ENCODE results near the gene TP63. TPM values are rescaled to one million over a fixed set of nuclear protein-coding genes. Genes with fewer than 3 reads are reported as not detected.
A peak's percentile ranks its signal among the peaks of the same experiment; 100 is the strongest.

The TP63 gene
- total RNA-seq, 1 donor from 2014 or later: 25.9 TPM

GRCh38 chr3:189789432-189789831 is 158.2 kb downstream of the TP63 start:
- Mint-ChIP-seq H3K27me3 (ENCODE audit: low read depth) (no peaks in the 10 kb centered on the region), H3K9me3 (no peaks in the 10 kb centered on the region), H3K4me1 (peaks cover 57% of the 10 kb centered on the region), H3K36me3 (no peaks in the 10 kb centered on the region), H3K27ac (peak overlapping the region; percentile 87), H3K4me3 (peak overlapping the region; percentile 71)
- DNase-seq (ENCODE audit: low spot score in 2 of 2, unreplicated experiment in 2 of 2): no peak
- no peak for TF ChIP-seq CTCF (IDR thresholded peaks at IDR 0.05; ENCODE audit: unreplicated experiment)

GRCh38 chr3:189790658-189791057 is 159.5 kb downstream of the TP63 start:
- no peaks in the 10 kb centered on the region for H3K27me3 Mint-ChIP-seq (ENCODE audit: low read depth)
- H3K36me3 Mint-ChIP-seq: no peaks in the 10 kb centered on the region
- H3K9me3 Mint-ChIP-seq: no peaks in the 10 kb centered on the region
- H3K4me1 Mint-ChIP-seq: peaks cover 68% of the 10 kb centered on the region
- peak overlapping the region; percentile 71 for H3K4me3 Mint-ChIP-seq
- TF ChIP-seq CTCF (IDR thresholded peaks at IDR 0.05; ENCODE audit: unreplicated experiment): no peak
- DNase-seq (ENCODE audit: low spot score in 2 of 2, unreplicated experiment in 2 of 2): no peak
- H3K27ac Mint-ChIP-seq: peak overlapping the region; percentile 64

- Mint-ChIP-seq H3K4me3 (peak overlapping the region; percentile 29), H3K9me3 (no peaks in the 10 kb centered on the region), H3K36me3 (no peaks in the 10 kb centered on the region), H3K4me1 (peaks cover 80% of the 10 kb centered on the region), H3K27me3 (ENCODE audit: low read depth) (no peaks in the 10 kb centered on the region), H3K27ac (no peak overlapping the region)
- TF ChIP-seq CTCF (IDR thresholded peaks at IDR 0.05; ENCODE audit: unreplicated experiment): no peak
- no peak for DNase-seq (ENCODE audit: low spot score in 2 of 2, unreplicated experiment in 2 of 2)
Observed at GRCh38 chr3:189792046-189792929, 161.1 kb downstream of the TP63 start.

- Mint-ChIP-seq H3K4me1 (peaks cover 77% of the 10 kb centered on the region), H3K27ac (no peak overlapping the region), H3K9me3 (no peaks in the 10 kb centered on the region), H3K4me3 (no peak overlapping the region), H3K36me3 (no peaks in the 10 kb centered on the region), H3K27me3 (ENCODE audit: low read depth) (no peaks in the 10 kb centered on the region)
- TF ChIP-seq CTCF (IDR thresholded peaks at IDR 0.05; ENCODE audit: unreplicated experiment): no peak
- DNase-seq (ENCODE audit: low spot score in 2 of 2, unreplicated experiment in 2 of 2): no peak
Observed at GRCh38 chr3:189794518-189794917, 163.3 kb downstream of the TP63 start.

GRCh38 chr3:189797103-189797750 is 166.0 kb downstream of the TP63 start:
- no peak for DNase-seq (ENCODE audit: low spot score in 2 of 2, unreplicated experiment in 2 of 2)
- no peaks in the 10 kb centered on the region for H3K9me3 Mint-ChIP-seq
- H3K36me3 Mint-ChIP-seq: no peaks in the 10 kb centered on the region
- H3K27ac Mint-ChIP-seq: no peak overlapping the region
- TF ChIP-seq CTCF (IDR thresholded peaks at IDR 0.05; ENCODE audit: unreplicated experiment): no peak
- H3K27me3 Mint-ChIP-seq (ENCODE audit: low read depth): no peaks in the 10 kb centered on the region
- peaks cover 68% of the 10 kb centered on the region for H3K4me1 Mint-ChIP-seq
- H3K4me3 Mint-ChIP-seq: no peak overlapping the region

Measured in mesothelial cell of epicardium (in vitro differentiated cells).